ENCODE measurements around the gene TSACC.

Gene TSACC

GRCh38 chr1:156376146-156376545 is 37.8 kb downstream of the TSACC start:
- TF ChIP-seq CTCF (IDR thresholded peaks at IDR 0.05; ENCODE audit: control insufficient read depth, extremely low read depth, insufficient read depth): no peak
- DNase-seq (ENCODE audit: low read depth): no peak
- H3K4me3 ChIP-seq (ENCODE audit: low read depth, low read length): no peak overlapping the region

- DNase-seq (ENCODE audit: low read depth): no peak
Measured at GRCh38 chr1:156376958-156377919, 38.9 kb downstream of the TSACC start.

GRCh38 chr1:156378557-156378956 is 40.2 kb downstream of the TSACC start:
- no peak for DNase-seq (ENCODE audit: low read depth)
- no peak for TF ChIP-seq CTCF (IDR thresholded peaks at IDR 0.05; ENCODE audit: control insufficient read depth, extremely low read depth, insufficient read depth)
- no peak overlapping the region for H3K4me3 ChIP-seq (ENCODE audit: low read depth, low read length)

More at GRCh38 chr1:156376958-156377919, 38.9 kb downstream of the TSACC start:
- TF ChIP-seq CTCF (IDR thresholded peaks at IDR 0.05; ENCODE audit: control insufficient read depth, extremely low read depth, insufficient read depth): no peak
- no peak overlapping the region for H3K4me3 ChIP-seq (ENCODE audit: low read depth, low read length)

GRCh38 chr1:156379420-156380165 is 41.3 kb downstream of the TSACC start:
- no peak for DNase-seq (ENCODE audit: low read depth)
- H3K4me3 ChIP-seq (ENCODE audit: low read depth, low read length): no peak overlapping the region
- no peak for TF ChIP-seq CTCF (IDR thresholded peaks at IDR 0.05; ENCODE audit: control insufficient read depth, extremely low read depth, insufficient read depth)

- no peak for DNase-seq (ENCODE audit: low read depth)
- no peak for TF ChIP-seq CTCF (IDR thresholded peaks at IDR 0.05; ENCODE audit: control insufficient read depth, extremely low read depth, insufficient read depth)
- H3K4me3 ChIP-seq (ENCODE audit: low read depth, low read length): no peak overlapping the region
Measured at GRCh38 chr1:156382561-156382960, 44.2 kb downstream of the TSACC start.

- peak; percentile 91 for TF ChIP-seq CTCF (IDR thresholded peaks at IDR 0.05; ENCODE audit: control insufficient read depth, extremely low read depth, insufficient read depth)
- H3K4me3 ChIP-seq (ENCODE audit: low read depth, low read length): no peak overlapping the region
- no peak for DNase-seq (ENCODE audit: low read depth)
Measured at GRCh38 chr1:156383023-156383422, 44.7 kb downstream of the TSACC start.
